Measurements from ENCODE around the gene PPP1R9B.
A peak's percentile ranks its signal among the peaks of the same experiment; 100 is the strongest.

Gene PPP1R9B

DNA sequence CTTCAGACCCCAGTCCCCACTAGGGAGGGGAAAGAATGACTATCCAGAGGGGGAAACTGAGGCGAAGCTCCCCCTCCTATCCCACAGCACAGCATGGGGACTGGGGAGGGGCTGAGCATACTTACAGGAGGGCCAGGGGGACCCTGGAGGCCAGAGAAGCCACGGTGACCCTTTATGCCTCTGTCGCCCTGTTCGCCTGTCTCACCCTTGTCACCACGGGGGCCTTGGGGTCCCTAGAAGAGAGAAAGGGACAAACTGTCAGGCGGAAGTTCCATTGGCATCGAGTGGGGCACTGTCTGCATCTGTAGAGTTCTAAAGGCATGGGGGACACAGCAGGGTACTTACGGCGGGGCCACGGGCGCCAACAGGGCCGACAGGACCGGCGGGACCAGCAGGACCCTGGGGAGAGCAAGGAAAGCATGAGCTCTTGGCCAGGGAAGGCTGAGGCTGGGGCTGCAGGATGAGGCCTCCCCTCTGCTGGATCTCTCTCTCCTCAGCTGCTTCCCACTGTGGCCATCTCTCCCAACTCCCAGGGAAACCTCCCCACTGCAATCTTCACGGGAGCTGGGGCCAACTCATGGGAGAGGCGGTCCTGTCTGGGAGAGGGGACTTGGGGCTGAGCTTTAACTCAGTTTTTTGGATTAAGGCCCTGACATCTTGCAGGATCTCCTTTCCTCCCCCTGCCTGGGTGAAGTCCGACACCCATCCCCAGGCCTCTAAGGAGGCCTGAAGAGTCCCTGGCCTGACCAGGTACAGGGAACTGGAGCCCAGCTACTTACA lies 37.5 kb upstream of the PPP1R9B start:
- peak; percentile 78 for DNase-seq

DNA sequence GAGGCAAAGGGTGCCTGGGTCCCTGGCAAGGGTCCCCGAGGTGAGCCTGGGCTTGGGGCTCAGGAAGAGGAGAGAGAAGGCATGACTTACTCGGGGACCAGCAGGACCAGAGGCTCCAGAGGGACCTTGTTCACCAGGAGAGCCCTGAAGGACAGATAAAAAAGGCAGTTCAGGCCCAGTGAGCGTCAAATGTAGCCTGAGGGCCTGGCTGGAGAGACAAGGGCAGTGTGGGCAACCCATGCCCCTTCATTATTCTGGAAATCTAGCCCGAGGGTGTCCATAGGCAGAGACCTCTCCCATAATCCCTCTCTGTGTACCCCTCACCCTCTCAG lies 36.9 kb upstream of the PPP1R9B start:
- DNase-seq: no peak

DNA sequence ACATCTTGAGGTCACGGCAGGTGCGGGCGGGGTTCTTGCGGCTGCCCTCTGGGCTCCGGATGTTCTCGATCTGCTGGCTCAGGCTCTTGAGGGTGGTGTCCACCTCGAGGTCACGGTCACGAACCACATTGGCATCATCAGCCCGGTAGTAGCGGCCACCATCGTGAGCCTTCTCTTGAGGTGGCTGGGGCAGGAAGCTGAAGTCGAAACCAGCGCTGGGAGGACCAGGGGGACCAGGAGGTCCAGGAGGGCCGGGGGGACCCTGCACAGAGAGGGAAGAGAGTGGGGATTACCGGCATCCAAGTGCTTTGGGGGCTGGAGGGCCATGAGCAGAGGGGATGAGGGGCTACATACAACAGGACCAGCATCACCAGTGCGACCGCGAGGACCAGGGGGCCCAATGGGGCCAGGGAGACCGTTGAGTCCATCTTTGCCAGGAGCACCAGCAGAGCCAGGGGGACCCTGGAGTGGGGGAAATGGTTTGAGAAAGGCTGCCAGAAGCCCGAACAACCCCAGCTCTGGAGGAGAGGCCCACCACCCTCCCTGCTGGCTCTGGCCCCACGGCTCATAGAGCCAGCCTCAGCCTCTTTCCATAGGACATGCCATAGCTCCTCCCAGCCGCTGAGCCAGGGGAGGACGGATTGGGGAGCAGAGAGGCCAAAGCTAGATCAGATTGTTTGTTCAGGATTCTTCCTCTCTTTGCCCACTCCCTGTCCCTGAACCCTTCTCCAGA lies 36.4 kb upstream of the PPP1R9B start:
- peak; percentile 87 for DNase-seq

DNA sequence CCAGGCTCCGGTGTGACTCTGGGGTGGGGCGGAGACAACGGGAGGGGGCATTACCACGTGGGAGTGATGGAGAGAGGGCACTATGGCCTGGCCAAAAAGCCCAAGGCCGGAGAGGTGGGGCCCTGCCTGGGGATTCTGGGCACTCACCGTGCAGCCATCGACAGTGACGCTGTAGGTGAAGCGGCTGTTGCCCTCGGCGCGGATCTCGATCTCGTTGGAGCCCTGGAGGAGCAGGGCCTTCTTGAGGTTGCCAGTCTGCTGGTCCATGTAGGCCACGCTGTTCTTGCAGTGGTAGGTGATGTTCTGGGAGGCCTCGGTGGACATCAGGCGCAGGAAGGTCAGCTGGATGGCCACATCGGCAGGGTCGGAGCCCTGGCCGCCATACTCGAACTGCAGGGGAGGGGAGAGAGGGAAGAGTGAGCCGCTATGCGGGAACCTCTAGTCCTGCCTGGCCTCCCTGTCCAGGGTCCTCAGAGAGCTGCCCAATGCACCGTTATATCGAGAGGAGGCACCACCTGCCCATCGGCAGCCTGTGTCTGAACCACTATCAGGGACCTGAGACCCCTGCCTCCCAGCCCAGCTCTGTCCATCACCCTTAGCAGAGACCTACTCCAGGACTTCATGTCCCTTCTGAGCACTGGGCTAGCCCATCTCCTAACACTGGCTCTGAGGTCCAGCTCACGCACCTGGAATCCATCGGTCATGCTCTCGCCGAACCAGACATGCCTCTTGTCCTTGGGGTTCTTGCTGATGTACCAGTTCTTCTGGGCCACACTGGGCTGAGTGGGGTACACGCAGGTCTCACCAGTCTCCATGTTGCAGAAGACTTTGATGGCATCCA lies 35.4 kb upstream of the PPP1R9B start:
- DNase-seq: peak; percentile 66

DNA sequence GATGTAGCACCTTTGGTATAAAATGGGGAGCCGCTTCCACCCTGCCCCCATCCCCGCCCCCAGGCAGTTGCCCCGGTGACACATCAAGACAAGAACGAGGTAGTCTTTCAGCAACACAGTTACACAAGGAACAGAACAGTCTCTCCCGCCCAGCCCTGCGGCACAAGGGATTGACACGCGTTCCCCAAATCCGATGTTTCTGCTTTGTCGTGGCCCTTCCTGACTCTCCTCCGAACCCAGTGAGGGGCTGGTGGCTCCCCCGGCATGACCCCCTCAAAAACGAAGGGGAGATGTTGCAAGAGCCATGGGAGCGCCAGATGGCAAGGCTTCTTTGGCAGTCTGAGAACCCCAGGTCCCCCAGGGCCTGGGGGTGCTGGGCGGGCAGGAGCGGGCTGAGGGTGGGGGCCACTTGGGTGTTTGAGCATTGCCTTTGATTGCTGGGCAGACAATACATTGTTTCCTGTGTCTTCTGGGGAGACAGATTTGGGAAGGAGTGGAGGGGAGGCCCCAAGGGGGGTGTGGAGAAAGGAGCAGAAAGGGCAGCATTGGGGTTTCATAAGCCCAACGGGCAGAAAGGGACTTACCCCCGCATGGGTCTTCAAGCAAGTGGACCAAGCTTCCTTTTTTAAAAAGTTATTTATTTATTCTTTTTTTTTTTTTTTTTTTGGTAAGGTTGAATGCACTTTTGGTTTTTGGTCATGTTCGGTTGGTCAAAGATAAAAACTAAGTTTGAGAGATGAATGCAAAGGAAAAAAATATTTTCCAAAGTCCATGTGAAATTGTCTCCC lies 34.3 kb upstream of the PPP1R9B start:
- peak; percentile 75 for DNase-seq

DNA sequence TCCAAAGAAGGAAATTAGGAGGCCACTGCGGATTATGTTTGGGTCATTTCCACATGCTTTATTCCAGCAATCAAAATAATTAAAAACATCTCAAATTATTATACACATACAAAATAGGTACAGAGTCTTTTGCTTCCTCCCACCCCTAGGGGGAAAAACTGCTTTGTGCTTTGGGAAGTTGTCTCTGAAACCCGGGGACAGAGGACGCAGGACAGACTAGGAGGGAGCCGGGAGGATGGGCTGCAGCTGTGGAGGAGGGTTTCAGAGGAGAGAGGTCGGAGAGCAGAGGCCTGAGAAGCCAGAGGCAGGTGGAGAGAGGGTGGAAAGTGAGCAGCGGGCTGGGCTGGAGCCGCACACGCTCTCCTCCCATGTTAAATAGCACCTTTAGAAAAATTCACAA lies 33.6 kb upstream of the PPP1R9B start:
- peak; percentile 72 for DNase-seq

DNA sequence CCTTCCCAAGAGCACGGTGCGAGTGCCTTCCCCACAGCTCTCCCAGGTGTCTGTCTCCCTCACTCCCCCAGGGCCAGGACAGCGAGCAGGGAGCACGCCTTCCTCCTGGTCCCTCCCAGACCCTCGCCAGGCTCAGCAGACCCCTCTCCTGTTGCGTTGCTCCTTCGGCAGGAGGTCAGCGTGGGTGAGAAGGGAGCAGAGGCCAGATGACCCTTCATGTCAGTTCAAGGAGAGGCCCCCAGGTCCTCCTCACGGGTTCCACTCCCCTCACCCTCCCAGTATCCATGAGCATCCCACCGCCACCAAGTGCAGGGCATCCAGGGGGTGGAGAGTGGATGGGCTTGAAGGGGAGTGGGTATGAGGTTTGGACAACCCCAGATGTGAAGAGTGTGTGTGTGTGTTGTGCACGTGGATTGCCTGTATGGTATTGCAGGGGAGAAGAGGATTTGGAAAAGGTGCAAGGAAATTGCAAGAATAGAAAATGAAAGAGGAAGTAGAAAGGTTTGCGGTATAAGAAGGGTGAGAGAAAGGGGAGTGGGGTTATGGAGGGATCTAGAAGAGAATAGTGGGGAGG lies 33.0 kb upstream of the PPP1R9B start:
- peak; percentile 81 for DNase-seq

DNA sequence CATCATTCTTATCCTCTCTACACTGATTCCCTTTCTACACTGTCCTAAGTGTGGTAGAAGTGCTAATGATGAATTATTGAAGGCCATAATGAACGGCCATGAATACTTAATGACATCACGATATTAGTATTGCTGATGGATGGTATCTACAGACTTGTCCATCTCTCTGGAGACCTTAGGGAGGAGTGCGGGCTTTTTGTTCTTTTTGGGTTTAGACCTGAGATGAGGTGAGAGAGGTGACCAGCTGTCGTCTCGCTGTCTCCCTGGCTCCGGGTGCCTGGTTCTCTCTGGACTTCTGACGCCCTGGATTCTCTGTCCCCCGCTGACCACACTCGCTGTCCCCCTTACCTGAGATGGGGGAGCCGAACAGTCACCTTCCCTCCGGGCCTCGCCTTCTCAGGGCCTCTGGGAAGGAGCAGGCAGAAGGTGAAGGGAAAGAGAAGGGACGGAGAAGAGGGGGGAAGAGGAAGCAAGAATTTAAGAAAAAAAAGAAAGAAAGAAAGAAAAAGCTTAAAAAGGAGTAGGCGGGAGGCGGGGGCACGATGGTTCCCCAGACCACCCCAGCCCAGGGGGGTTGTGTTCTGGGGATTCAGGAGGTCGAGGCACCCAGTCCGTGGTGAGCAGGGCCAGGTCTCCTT lies 32.4 kb upstream of the PPP1R9B start:
- DNase-seq: peak; percentile 67

DNA sequence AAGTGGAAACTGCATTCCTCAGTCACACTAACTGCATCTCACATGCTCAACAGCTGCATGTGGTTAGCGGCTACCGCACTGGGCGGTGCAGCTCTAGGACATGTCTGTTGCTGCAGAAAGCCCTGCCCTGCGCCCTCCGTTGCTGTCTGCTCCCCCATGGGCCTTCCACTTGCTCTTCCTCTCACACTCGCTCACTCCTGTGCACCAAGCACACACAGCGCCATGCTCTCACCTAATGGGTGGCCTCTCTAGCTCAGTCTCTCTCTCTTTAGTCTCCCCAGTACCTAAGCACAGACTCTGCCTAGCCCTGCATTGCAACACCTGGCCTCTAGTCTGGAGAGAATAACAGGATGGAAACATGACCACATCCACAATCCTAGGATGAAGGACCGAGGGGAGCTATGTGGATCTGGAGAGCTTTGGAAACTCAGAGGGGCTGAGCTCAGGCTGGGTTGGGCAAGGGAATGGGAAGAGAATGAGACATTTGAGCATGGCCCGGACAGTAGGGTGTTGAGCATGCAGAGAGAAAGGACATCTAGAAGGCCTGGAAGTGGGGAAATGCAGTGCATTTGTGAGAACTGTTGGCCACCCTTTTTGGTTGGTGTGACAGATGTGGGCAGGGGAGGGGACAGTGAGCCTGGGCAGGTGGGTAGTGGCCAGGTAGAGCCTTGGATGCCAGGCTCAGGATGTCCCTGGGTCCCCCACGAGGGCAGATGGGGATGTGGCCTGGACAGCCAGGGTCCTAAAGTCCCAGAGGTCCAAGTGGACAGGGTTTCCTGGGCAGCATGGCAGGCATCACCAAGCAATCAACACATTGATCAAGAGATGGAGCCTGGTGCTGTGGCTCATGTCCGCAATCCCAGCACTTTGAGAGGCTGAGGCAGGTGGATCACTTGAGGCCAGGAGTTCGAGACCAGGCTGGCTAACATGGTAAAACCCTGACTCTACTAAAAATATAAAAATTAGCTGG lies 31.4 kb upstream of the PPP1R9B start:
- DNase-seq: peak; percentile 78

DNA sequence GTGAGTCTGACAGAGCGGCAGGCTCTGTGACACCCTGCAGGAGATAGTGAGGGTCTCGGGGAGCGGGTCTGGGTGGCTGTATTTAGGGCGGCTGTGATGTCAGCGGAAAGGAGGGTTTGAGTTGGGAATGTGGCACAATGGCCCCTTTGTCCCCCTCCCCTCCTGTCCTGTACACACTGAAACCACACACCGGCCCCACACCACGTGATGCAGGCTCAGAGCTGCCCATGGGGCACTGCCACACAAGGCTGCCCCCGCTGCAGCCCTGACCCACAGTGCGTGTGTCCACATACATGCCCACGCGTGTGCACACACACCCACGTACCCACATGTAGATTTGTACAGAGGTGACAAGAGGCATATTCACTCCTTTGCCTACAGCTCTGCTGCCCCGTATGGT lies 30.7 kb upstream of the PPP1R9B start:
- DNase-seq: peak; percentile 74

DNA sequence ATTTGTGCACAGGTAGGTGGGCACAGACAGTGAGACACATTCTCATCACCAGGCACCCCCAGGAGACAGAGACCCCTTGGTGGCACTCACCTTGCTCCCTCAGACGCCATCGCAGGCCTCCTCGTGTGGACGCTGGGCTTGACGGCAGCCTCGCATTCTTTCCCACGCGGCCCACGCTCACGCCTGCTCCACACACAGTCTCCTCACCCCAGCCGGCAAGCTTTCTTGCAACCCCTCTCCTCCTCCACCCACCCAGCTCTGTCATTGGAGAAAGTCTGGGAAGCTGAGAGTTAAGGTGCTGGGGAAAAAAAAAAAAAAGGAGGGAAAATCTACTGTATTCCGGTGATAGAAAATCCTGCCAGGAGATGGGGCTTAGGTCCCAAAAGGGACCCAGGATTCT lies 30.1 kb upstream of the PPP1R9B start:
- DNase-seq: peak; percentile 45

DNA sequence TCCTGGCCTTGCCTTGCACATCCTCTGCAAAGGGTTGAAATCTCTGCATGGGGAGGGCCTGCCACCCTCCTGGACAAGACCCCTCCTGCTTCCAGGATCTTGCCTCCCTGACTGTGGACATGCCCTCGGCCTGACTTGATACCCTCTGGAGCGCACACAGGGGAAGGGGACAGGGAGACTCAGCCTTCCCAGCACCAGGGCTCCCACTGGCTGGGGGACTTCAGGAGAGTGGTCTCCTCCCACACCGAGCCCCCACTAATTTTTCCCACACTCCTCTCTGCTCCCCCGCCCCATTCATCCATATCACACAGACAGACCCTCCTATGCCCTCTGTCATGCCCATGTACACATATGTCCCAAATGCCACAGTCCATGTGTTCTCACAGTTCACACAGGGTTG lies 29.6 kb upstream of the PPP1R9B start:
- DNase-seq: peak; percentile 49

DNA sequence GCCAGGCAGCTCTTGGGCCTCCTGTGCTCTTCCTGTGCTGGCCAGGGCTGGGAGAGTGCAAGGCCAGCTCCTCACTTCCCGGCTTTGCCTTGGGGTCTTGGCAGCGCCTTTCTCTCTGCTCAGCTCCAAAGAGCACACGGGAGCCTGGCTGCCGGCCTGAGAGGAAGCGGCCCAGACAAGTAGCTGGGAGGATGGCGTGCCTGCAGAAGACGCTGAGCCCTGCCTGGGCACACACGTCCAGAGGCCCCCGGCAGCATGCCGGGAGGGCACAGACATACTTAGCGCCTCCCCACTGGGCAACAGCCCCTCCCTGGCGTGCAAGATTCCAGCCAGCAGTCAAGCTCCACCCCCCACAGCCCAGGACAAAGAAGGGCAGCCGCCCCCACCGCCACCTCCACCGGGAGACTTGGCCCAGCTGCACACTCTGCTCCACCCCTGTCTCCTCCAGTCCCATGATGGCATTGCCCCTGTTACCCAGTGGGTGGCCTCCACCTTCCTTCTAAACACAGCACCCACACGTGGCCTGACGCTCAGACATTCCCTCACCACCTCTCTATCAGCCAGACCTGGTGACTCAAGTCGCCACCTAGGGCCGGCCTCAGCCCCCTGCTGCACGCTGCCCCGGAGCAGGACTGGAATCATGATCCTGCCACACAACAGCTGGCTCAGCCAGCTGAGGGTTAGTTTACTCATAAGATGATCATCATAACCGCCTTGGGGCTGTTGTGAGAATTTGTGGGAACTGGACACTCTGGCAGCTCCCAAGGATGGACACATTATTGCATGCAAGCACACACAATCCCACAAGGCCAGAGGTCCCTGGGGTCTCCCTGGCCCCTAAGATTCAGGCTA lies 27.7 kb upstream of the PPP1R9B start:
- DNase-seq: peak; percentile 90

DNA sequence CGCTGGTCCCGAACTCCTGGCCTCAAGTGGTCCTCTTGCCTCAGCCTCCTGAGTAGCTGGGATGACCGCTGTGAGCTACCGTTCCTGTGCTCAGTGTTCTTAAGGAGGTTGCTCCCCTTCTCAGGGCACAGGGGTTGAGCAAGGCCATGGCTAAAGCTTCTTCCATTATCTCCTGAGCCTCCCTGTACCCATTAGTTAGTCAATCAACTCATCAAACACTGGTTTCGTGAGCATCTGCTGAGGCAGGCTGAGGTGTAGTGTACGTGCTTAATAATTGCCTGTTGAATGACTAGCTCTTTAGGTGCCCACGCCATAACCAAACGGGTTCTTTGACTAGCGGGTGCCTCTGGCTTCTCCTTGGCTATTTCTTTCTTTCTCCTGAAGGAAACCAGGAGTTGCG lies 27.0 kb upstream of the PPP1R9B start:
- DNase-seq: peak; percentile 30

DNA sequence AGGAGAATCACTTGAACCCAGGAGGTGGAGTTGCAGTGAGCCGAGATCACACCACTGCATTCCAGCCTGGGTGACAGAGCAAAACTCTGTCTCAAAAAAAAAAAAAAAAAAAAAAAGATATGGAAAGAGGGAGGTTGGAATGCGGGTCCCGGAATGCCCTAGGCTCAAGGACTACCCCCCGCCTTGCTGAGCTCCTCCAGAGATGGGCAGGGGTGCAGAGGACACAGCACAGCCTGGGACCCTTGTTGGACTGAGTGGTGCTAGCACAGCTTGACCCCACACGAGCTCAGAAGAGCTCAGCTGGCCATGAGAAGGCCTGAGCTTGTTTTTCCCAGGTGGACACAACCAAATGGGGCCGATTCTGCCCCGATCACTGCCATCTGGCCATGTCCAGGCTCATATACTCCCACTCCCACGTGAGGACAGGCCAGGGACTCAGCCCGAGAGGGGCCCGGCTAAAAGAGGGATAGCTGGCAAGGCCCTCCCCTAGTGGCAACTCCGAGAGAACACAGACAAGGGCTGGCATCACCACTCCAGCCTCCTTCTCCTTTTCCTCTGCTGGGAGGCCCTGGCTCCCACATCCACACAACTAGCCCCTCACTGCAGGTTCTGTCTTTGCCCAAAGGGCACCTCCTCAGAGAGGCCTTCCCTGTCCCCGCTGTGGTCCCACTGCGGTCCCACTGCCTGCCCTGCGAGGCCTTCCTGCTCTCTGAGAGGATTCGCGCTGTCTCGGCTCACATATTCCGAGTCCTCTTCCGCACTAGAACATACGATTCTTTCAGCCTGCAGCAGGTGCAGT lies 26.3 kb upstream of the PPP1R9B start:
- peak; percentile 57 for DNase-seq

DNA sequence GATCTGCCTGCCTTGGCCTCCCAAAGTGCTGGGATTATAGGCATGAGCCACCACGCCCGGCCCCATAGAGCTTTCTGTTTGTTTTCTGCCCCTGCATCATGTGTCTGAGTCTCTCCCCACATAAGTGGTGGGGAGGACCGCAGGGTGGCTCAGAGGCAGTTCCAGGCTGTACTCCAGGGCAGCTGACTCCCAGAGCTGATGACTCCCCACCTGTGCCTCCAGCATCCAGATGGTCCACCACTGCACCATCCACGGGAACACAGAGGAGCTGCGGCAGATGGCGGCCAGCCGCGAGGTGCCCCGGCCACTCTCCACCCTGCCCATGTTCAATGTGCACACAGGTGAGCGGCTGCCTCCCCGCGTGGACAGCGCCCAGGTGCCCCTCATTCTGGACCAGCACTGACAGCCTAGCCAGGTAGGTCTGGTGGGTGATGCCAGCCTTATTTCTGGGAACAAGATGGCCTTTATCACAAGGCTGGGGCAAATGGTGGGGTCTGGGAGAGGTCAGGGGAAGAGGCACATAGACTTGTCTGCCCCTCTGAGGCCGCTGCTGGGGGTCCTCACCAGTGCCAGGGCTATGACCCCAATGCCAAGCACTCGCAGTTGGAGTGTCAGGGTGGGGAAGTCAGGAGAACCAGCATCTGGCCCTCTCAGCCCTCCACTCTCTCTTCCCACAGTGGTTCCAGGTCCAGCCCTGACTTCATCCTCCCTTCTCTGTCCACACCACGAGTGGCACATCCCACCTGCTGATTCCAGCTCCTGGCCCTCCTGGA lies 24.7 kb upstream of the PPP1R9B start:
- DNase-seq: peak; percentile 42

DNA sequence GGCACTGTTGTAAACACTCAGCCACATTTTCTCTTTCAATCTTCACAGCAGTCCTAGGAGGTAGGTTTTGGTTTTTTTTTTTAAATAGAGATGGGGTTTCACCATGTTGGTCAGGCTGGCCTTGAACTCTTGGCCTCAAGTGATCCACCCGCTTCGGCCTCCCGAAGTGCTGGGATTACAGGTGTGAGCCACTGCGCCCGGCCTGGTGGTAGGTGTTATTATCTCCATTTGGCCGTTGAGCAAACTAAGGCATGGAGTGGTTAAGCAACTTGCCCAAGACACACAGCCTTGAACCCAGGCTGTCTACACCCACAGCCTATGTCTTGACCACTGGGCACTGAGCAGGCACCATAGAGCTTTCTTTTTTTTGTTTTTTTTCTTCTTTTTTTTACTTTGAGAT lies 24.0 kb upstream of the PPP1R9B start:
- DNase-seq: peak; percentile 32
